IPS DF 19.7 (cell line): ENCODE data around the gene PRPS1L1.

Experiments
- DNase-seq: peaks from one replicate; pipeline ENCODE4 v3.0.0-alpha.2; 2013; ENCODE audit warnings: low read depth, low spot score

The PRPS1L1 gene

DNA sequence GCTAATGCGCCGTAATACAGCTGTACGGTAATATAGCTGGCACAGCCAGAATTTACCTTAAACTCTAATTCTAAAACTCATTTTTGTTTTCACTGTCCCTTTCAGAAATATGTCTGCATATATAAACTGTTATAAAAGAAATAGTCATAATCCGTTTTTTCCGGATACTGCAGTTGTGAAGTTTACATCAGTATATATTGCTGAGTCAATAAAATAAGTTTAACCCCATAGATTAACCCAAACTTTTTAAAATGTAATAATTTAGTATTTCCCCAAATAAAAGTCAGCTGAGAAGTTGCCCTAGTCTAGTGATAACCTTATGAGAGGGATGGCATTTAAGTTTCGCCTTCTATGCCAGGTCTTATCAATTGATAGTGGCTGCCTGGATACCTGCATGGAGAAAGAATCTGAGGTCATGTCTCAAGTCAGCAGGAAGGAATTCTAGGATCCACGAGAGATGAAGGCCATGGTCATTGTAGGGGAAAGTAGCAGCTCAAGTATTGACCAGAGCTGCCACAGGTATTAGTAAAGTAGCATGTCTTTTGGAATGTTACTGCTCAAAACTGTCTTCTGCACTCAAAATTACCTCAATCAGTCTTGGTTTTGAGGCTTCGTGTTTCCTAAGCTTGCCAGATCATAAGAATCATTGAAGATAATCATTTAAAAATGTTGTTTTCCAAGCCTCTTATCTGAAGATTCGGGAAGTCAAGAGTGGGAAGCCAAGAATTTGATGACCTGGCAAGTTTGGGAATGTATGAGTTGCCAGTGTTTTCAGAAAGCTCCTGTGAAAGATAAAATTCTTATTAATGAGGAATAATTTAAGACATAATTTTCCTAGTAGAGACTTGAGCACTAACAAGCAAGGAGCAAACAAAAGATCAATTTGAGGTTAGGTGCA lies 10.8 kb downstream of the PRPS1L1 start:
- no peak for DNase-seq

DNA sequence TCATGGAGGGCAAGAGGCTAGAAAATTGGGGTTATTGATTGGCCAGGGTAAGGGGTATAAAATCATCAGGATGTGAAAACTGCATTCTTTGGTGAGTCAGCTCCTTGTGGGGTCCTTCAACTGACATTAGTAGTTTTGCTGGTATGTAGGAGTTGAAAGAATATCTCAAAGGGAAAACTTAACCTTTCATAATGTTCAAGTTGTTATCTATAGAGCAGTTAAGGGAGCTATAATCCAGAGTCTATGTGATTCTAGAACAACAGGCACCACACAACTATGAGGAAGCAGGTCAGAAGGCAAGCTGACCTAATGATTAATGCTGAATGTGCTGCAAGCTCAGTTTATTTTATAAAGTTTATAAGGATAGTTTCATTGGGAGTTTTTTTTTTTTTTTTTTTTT lies 13.7 kb downstream of the PRPS1L1 start:
- DNase-seq: no peak

DNA sequence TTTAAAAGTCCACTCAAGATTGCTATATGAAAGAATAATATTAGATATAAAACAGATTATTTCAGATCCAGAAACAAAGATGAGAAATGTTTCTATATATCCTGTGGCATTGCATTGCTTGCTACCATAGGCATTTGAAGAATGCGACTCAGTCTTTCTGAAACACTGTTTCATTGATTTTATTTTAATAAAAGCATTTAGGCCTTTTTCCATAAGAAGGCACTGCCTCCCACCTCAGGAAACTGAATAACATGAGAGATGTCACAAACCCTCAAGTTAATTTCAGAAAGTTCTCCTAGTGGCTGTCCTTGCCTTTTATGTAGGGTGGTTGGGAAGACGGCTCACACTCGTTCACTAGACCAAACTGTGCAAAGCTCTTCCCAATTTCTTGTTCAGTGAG lies 23.3 kb downstream of the PRPS1L1 start:
- no peak for DNase-seq

DNA sequence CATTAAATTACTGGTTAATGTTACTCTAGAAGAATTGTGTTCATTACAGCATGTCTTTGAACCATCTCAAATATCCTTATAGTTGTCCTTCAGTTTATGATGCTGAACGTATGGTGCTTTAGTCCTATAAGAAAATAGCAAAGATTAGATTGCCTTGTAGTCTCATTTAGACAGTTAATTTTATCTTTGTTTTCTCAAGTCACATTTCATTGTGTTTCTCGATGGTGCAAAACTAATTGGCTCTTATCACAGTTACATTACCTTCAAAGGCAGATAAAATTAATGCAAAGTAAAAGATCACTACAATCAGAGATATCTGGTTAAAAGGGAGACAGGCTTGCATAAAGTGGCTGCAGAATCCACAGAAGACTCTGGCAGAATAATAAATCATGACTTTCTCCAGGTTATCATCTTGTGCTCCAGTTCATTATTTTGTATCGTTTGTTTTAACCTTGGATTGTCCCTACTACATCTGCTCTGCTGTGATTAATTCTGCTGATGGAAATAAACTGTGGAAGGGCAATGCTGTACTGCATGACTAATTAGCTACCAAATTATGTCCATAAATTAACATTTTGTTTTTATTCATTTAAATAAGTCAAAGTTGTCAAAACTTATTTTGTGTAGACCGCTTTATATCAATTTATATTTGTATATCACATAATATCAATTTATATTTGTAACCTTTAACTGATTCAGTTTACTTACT lies 24.2 kb downstream of the PRPS1L1 start:
- no peak for DNase-seq

DNA sequence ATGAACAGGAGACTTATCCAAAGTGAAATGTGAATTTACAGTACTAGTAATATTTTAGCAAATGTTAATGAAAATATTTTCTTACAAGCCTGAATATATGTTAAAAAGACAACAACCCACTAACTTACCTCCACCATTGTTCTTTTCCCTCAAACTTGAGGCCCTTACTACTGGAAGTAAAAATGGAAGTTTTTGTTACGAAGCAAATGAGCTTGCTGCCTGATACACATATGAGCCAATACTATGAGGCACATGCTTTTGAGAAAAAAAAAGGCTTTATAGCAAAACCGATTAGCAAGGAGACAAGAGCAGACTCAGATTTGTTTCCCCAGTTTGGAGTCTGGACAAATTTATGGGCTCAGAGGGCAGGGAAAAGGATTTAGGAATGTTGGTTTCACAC lies 29.0 kb downstream of the PRPS1L1 start:
- no peak for DNase-seq

DNA sequence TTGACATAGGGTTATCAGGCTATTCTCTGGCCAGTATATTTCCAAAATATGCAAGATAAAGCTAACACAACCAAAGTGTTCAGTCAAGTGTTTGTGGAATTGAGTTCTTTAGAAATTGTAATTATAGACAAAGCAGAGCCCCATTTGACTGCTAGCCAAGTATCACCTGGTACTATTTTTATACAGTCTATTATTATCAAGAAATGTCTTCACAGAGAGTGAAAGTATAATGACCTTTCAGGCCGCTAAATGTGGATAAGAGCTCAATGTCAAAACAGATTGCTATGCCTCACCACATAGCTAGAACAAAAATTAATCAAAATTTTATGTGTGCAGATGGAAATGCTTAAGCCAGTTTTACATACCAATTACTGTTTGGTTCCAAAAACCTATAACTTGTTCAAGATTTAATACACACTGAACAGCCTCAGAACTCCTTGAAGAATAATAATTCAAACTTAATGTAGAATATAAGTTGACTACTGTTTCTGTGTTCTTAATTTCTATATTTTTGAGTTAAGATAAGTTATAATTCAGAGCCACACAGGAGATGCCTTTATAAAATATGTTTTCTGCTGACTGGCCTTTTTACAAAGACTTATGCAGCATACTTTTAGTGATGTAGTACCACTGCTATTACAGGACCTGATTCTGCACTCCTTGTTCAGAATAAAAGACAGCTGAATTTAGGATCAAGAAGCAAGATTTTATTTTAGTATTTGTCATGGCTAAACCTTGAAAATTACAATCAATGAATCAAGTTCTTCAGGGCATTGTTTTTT lies 31.0 kb downstream of the PRPS1L1 start:
- no peak for DNase-seq

DNA sequence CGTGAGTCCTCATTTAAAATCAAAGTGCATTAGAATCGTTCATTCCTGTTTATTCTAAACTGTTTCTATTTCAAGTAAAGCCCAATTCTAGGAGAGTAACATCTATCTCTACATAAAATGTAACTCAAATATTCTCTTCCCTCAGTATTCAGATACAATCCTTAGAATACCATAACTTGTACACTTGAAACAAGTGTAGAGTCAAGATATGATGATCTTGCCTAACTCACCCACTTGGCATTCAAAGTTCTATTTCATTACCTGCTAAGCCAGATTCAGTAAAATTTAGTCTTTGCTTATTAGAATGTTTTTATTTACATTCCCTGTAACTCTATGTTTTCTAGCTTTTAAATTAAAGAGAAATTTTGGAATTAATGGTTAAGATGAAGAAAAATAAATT lies 31.6 kb downstream of the PRPS1L1 start:
- DNase-seq: no peak

DNA sequence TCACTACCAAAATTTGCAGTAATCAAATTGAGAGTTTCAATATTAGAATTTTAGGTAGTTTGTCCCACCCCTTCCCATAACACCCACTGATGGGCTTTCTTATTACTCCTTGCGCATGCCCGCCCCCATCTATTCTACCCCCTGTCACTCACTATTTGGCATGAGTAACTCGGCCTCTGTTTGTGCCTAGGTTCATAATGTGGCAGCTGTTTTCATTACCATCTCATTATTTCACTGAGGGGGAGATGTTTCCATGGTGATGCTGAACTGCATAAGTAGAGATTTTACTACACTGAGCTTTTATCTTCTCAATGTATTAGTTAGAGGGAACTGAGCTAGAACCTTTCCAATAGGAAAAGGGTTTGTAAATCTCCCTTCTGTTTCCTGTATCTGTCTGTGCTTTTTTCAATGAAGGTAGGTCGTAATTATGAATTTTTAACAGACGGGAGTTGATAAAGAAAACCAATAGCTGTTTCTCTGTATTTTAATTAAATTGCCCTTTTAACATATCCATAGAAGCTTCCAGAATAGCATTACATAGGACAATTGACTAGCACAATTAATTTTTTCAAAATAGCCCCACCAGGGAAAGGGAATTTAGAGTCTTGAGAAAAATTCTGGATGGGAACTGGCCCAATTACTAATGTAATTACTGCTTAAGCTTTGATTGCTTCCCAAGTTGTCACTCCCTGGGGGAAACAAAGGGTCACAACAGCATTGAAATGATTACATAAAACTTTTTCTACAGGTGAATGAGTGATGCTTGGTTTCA lies 33.4 kb downstream of the PRPS1L1 start:
- no peak for DNase-seq

DNA sequence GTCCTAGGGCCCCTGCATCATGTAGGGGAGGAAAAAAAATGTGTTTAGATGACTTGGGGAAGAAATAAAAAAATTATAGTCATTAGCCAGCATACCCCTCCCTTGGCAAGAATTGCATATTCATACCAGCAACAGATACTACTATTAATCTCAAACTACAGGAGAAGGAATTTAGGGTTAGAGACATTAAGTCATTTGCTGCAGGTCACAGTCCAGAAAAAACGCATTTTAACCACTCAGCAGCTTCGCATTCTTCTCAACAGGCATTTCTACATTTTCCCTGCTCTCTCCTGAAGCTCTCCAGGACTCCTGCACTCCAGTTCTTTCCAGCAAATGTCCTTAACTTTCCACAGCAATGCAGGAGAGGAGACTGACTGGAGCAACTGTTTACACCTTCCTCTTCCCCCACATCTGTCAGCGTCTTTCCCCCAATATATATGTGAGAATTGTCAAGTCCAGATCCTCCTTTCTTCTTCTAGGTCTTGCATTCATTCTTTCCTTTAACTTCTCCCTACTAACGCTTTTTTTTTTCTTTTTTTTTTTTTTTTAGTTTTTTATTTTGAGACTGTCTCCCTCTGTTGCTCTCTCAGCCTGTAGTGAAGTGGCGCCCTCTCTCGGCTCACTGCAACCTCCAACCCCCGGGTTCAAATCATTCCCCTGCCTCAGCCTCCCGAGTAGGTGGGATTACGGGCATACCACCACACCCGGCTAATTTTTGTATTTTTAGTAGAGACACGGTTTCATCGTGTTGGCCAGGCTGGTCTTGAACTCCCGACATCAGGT lies 35.6 kb downstream of the PRPS1L1 start:
- no peak for DNase-seq

DNA sequence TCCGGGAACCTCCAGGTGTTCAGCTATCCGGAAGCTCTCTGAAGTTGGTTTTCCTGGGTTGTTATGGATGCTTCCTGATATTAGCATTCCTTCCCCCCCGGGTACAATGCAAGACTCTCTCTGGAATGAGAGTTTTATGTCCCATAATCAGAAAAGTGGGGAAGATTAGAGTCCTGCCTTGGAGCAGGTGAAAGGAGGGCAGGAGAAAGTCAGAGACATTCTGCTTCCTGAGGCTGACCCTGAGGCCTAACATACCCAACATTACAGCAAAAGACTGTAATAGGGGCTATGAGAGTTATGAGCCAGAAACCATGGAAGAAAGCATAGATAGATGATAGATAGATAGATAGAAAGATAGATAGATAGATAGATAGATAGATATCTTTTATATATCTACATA lies 36.9 kb downstream of the PRPS1L1 start:
- no peak for DNase-seq

DNA sequence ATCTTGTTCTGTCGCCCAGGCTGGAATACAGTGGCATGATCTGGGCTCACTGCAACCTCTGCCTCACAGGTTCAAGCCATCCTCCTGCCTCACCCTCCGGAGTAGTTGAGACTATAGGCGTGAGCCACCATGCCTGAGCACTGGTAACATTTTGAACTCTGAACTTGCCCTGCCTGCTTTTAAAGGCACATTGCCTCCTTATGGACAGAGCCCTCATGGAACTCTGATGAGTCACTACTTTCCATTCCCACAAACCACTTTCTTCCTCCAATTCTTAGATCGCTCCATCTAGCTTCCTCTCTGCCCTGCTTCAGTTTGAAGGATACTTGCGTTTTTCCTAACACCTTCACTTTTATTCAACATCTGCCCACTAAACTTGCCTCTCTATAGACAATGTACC lies 38.1 kb downstream of the PRPS1L1 start:
- DNase-seq: no peak

DNA sequence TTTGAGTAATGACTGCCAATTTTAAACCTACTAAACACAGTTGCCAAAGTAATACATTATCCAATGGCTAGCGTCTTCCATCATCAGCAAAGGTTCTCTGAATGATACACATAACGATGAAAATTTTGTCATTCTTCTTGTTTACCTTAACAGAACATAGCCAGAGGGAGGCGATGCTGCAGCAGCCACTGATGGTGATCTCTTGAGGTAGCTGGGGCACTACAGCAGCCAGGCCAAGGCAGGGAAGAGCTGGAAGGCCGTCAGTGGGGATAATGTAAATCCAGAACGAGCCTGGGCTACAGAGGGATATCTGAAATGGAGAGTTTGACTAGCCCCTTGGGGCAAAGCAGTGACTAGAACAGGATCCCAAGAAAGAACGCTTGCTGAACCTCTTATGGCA lies 38.8 kb downstream of the PRPS1L1 start:
- DNase-seq: no peak

DNA sequence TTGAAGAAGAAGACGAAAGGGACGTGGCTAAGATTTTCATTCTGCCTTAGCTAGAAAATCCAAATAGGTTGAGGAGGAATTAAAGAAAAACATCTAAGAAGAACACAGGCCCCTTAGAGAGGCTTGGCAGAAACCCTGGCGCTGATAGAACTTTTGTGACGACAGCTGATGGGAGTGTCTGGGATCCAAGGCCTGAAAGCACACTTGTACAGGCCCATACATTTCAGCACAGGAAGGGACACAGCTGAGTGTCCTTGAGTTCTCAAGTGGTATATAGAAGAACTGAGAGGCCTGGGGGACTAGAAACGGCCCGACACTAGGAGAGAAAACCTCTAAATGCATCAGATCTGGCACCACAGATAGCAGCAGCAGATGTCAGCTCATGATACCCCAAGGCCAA lies 39.5 kb downstream of the PRPS1L1 start:
- DNase-seq: no peak

DNA sequence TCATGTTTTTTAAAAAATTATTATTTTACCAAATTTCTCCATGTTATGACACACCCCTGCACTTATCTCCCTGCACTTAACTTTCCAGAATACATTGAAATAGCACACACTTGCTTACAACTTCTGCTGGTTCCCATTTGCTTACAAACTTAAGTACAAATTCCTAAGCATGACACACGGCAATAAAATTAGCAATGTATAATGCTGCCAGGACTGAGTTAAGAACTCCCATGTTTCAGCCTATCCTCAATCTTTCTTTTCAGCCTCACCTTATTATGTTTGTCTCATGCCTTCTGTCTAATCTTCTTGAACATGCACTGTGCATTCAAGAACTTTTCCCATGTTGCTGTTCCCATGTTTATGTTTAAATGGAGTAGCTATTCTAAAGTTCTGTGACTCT lies 40.8 kb downstream of the PRPS1L1 start:
- DNase-seq: no peak

DNA sequence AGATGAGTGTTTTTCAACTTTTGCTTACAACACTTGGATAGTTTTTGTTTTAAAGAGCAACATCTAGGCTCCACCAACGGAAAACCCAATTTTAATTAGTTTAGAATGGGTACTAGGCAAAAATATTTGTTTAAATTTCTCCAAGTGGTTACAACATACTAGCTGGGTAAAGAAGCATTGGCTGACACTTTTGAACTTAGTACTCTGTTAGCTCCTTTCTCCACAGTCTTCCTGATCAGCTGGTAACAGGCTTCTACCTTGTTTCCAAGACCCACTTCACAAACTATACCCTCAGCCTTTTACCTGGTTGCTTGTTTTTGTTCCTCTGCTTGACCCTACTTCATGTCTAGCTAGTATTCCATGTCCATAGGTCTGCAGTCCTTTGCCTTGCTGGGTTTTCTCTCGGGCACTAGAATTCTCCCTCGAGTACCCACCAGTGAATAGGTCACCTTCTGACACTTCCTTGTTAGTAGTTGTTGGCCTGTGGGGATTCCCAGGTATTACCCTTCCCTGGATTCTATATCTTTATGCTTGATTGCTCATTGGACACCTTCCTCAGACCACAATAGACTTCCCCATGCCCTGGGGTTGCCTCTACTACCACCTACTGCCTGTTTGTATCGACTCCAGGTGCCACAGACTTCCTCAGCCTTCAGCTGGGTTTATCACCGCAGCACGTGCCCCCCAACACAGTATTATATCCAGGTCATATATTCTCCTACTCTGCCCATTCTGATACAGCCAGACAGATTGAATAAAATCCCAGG lies 42.0 kb downstream of the PRPS1L1 start:
- no peak for DNase-seq

DNA sequence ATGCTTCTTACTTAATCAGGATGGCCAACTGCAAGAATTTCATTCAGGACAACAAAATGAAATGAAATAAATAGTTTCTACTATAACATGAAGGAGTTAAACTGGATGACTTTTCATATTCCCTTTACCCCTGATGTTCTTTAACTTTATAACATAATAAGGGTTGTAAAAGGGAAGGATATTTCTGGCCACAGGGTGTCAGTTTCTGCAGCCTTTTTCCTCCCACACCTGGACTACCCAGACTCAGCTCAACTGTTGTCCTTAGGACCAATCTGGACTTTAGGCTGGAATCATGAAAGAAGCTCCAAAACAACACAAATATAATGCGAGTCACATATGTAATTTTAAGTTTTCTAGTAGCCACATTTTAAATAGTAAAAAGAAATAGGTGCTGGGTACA lies 43.4 kb downstream of the PRPS1L1 start:
- DNase-seq: no peak

DNA sequence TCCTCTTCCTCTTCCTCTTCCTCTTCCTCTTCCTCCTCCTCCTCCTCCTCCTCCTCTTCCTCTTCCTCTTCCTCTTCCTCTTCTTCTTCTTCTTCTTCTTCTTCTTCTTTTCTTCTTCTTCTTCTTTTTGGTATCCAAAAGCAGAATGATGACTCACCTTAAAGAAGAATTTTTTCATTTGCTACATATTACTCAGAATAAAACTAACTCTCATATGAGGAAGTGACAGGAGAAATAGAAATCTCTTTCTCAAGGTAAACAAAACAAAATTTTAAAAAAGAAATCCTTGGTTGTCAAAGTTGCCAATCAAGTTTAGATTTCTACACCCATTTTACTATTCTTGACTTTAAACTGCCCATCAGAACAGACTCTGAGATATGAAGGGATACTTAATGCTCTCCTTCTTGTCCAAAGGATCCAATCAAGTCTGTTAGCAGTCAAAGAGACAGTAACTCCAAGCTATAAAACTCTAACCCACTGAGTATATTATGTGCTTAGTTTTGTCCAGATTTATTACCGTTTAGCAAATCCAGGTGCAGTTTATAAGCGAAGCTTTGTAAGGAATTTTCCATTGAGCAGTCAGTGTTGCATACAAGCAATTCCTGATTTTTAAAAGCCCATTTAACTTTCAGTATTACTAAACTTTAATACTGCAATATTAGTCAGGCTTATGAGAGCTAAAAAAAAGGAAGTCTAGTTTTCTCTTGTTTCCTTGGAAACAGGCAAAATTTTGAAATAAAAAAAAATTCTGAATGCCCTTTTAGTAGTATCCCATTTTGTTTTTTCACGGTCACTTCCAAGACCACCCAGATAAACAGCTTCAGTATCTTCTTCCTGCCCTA lies 44.2 kb downstream of the PRPS1L1 start:
- no peak for DNase-seq

DNA sequence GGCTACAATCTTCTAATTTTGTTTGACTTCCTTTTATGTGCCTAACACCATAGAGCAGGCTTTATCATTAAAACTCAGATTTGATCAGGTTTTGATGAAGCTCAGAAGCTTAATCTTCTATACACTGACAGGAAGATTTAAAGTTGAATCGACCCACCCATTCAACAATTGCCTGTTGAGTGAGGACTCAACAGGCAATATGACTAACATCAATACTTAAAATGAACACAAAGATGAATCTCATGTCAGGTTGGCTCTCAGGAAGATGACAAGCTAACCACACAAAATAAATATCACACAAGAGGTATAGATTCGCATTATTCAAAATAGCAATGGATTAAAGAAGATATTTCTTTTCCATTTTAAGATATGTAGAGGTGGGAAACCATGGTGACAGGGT lies 50.7 kb downstream of the PRPS1L1 start:
- DNase-seq: no peak
